NT2/D1 (cell line): ENCODE results near the gene USP9Y.

ENCODE experiments used
- YY1 ChIP-seq: IDR thresholded peaks from 2 replicates; pipeline ENCODE4 v1.6.1; 2011; ENCODE audit not compliant: insufficient read length, insufficient read depth
- ZNF274 ChIP-seq: IDR thresholded peaks from 2 replicates; pipeline ENCODE4 v1.6.1; 2011; ENCODE audit warnings: mild to moderate bottlenecking, low read depth, low read length

GRCh38 chrY:12681535-12681934 lies 19.5 kb upstream of the USP9Y start:
- TF ChIP-seq YY1 (no peak), ZNF274 (no peak)
